ENCODE measurements around the gene SLC7A11. TPM values are rescaled to one million over a fixed set of nuclear protein-coding genes. Genes with fewer than 3 reads are reported as not detected.

The SLC7A11 gene
- total RNA-seq, 4 donors from 2014 or later = 1.5 to 30.1 (median 7.9) TPM

DNA sequence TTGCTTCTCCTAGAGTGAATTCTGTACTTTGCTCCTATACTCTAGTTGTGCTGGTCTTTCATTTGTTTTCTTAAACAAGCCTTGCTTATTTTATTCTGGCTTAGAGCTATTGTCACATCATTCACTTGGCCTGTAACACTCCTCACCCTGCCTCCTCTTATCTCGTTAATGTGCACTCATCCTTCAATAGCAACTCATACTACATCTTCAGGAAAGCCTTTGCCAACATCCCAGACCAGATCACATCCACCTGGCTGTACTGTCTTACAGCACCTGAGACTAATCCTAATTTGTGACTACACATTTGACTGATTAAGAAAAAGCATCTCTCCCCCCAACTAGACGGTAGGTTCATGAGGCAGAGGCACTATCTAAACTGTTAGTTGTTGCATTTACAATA, 80.8 kb downstream of the SLC7A11 start:
- no peak overlapping the region for H3K27ac ChIP-seq
- WGBS, 2 donors = 65 to 82% methylated on average over 2 of the region's 2 CpGs
- no peak overlapping the region for H3K4me3 ChIP-seq
- H3K9me3 ChIP-seq = no peaks in the 10 kb centered on the region
- no peaks in the 10 kb centered on the region for H3K27me3 ChIP-seq
- intact Hi-C loops (cut with DNase I) = no loop called here
- no peak for DNase-seq
- TF ChIP-seq CTCF (IDR thresholded peaks at IDR 0.05) (no peak), POLR2A (IDR thresholded peaks at IDR 0.05) (no peak)
- H3K4me1 ChIP-seq = peaks cover 0 to 9% (median 0%) of the 10 kb centered on the region in 3 donors
- H3K36me3 ChIP-seq = no peaks in the 10 kb centered on the region

- Histone ChIP-seq H3K4me3 (no peak overlapping the region), H3K36me3 (no peaks in the 10 kb centered on the region), H3K27me3 (no peaks in the 10 kb centered on the region), H3K27ac (no peak overlapping the region), H3K9me3 (no peaks in the 10 kb centered on the region), H3K4me1 (peaks cover 0 to 9% (median 0%) of the 10 kb centered on the region in 3 donors)
- DNase-seq = no peak
- no peak for TF ChIP-seq CTCF (IDR thresholded peaks at IDR 0.05)
- TF ChIP-seq POLR2A (IDR thresholded peaks at IDR 0.05) = no peak
- WGBS, 2 donors = 70 to 74% methylated on average over 2 of the region's 2 CpGs
- intact Hi-C loops (cut with DNase I) = no loop called here
Observed at GRCh38 chr4:138158746-138159297, 83.3 kb downstream of the SLC7A11 start.

DNA sequence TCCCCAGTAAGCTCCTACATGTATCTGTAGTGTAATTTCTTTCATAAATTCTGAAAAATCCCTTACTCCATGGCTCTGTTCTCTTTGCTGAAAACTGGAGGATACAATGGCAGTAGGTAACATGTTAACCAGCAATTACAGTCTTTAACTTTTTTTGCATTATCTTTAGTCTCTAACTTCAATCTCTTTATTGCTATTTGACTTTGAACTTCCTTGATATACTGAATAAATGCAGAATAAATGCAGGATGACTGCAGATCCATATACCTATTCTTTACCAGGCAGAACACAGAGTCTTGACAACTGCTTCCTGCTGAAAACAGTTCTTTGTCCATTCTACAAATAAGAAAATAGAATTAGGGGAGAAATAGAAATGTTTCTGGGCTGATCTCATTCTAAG, 101.3 kb downstream of the SLC7A11 start:
- no peak for DNase-seq
- no peak overlapping the region for H3K27ac ChIP-seq
- no peaks in the 10 kb centered on the region for H3K9me3 ChIP-seq
- H3K27me3 ChIP-seq = no peaks in the 10 kb centered on the region
- intact Hi-C loops (cut with DNase I) = no loop called here
- H3K4me1 ChIP-seq = no peaks in the 10 kb centered on the region
- TF ChIP-seq POLR2A (IDR thresholded peaks at IDR 0.05) (no peak), CTCF (IDR thresholded peaks at IDR 0.05) (no peak)
- no peaks in the 10 kb centered on the region for H3K36me3 ChIP-seq
- no peak overlapping the region for H3K4me3 ChIP-seq

DNA sequence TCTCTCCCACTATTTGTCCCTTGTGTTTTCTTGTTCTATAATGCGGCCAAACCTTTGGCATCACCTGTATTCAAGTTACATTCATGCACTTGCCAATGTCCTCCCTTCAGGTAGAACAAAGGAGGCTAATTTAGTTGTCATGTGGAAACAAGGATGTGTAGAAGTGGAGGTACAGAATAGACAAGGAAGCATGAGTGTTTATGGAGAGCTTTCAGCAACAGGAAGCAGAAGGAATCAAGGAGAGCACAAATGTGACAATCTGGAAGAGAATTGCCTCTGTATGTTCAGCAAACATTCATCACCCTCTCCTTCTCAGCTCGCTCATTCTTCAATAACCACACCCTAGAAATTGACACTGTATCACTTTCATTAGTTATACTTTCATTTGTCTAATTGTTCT, 103.4 kb downstream of the SLC7A11 start:
- Histone ChIP-seq H3K27ac (no peak overlapping the region), H3K27me3 (no peaks in the 10 kb centered on the region)
- no peak for TF ChIP-seq POLR2A (IDR thresholded peaks at IDR 0.05)
- no peak for TF ChIP-seq CTCF (IDR thresholded peaks at IDR 0.05)

DNA sequence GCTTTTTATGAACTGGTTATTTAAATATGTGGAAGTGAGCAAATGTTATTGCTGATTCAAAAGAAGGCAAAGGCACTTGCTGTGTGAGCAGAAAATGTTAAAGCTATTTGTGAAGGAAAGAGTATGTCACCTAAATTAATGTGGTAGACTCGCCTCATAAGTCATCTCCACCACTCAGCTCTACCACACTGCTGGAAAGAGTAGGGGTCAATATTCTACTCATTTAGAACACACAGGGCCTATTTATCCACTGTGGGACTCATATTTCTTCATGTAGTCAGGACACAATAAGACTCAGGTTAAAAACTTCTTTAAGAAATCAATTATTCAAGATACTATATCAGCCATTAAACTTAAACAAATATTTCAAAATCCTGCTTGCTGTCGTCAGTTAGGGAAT, 106.5 kb downstream of the SLC7A11 start:
- H3K36me3 ChIP-seq = no peaks in the 10 kb centered on the region
- no peaks in the 10 kb centered on the region for H3K4me1 ChIP-seq
- intact Hi-C loops (cut with DNase I) = no loop called here
- H3K4me3 ChIP-seq = no peak overlapping the region
- no peak overlapping the region for H3K27ac ChIP-seq
- H3K9me3 ChIP-seq = no peaks in the 10 kb centered on the region
- TF ChIP-seq CTCF (IDR thresholded peaks at IDR 0.05) = no peak
- 73 to 82% methylated on average over 2 of the region's 2 CpGs for WGBS, 2 donors
- H3K27me3 ChIP-seq = no peaks in the 10 kb centered on the region
- no peak for DNase-seq

More for the DNA sequence above, 103.4 kb downstream of the SLC7A11 start:
- H3K4me3 ChIP-seq = no peak overlapping the region
- no peaks in the 10 kb centered on the region for H3K9me3 ChIP-seq
- DNase-seq = no peak
- H3K4me1 ChIP-seq = no peaks in the 10 kb centered on the region
- no peaks in the 10 kb centered on the region for H3K36me3 ChIP-seq
- 68 to 69% methylated on average over 2 of the region's 2 CpGs for WGBS, 2 donors
- intact Hi-C loops (cut with DNase I) = no loop called here
